Keratinocyte (primary cell): ENCODE measurements around the gene ABHD2.

Experiments
- EZH2 ChIP-seq: IDR thresholded peaks from one replicate; pipeline ENCODE4 v1.6.1; 2012; ENCODE audit warnings: inconsistent platforms, mild to moderate bottlenecking, low read length, moderate library complexity
- TF ChIP-seq, protein P1 (sequence below), 3 experiments: IDR thresholded peaks in 1 of 3; conservative IDR thresholded peaks in 1 of 3; optimal IDR thresholded peaks in 1 of 3; 2 replicates in 2 of 3; 3 replicates in 1 of 3; pipeline versions ENCODE3 to v1.5.1; 2011; ENCODE audit warnings: low read length in 3 of 3, mild to moderate bottlenecking in 3 of 3, moderate library complexity in 2 of 3, control low read depth in 1 of 3, inconsistent platforms in 1 of 3; ENCODE audit not compliant: insufficient read depth in 2 of 3; ENCODE audit errors: extremely low read depth in 1 of 3

DNA sequence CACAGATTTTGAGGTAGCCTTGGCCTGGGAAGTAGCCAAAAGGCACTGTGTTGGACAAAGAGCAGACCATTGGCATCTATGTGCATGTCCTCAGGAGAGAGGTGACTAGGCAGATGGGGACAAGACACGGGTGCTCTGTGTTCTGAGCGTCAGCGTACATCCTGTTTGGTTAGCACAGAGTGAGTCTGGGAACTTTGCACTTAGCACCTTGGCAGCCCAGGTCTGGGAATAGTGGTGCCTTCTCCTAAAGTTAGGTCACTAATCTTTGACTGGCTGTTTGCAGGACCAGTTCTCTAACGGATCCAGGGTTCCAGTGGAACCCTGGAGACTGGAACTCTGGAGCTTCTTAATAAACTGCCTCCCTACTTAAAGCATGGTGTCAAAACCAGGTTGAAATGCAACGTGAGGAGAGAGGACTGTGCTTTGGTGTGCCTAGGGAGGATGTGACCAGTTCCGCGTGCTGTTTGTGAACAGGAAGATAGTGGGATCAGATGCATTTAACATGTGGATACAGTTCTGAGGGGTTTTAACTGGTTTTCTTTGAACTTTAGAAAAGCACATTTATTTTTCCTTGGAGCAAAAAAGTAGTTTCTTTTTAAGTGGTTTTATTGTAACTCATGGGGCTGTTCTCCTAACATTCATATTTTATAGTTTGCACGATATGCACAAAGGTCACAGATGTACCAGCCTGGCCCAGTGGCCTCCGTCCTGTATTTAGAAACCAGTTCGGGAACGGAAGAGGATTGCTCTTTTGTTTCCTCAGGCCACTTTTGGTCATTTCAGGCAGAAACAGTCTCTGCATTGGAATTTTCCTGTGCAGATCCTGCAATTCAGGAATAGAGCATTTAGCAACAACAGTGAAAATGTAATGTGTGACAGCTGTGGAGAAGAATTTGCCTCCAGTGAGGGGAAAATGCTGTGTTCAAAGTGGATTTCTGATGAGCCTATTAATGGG lies 48.8 kb downstream of the ABHD2 start:
- TF ChIP-seq EZH2, result no peak
- TF ChIP-seq, protein P1, sequence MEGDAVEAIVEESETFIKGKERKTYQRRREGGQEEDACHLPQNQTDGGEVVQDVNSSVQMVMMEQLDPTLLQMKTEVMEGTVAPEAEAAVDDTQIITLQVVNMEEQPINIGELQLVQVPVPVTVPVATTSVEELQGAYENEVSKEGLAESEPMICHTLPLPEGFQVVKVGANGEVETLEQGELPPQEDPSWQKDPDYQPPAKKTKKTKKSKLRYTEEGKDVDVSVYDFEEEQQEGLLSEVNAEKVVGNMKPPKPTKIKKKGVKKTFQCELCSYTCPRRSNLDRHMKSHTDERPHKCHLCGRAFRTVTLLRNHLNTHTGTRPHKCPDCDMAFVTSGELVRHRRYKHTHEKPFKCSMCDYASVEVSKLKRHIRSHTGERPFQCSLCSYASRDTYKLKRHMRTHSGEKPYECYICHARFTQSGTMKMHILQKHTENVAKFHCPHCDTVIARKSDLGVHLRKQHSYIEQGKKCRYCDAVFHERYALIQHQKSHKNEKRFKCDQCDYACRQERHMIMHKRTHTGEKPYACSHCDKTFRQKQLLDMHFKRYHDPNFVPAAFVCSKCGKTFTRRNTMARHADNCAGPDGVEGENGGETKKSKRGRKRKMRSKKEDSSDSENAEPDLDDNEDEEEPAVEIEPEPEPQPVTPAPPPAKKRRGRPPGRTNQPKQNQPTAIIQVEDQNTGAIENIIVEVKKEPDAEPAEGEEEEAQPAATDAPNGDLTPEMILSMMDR (optimal IDR thresholded peaks at IDR 0.05 in 1 of 3, IDR thresholded peaks at IDR 0.05 in 1 of 3, conservative IDR thresholded peaks at IDR 0.05 in 1 of 3; ENCODE audit: extremely low read depth in 1 of 3, insufficient read depth in 2 of 3, low read length in 3 of 3), result no peak
